Measurements from ENCODE around the gene TRIP13.
"Not testable (repeated sequence)": the region's sequence is repeated elsewhere in the genome, so short reads cannot be mapped to it uniquely, and the experiment has no call there.

TRIP13 gene

DNA sequence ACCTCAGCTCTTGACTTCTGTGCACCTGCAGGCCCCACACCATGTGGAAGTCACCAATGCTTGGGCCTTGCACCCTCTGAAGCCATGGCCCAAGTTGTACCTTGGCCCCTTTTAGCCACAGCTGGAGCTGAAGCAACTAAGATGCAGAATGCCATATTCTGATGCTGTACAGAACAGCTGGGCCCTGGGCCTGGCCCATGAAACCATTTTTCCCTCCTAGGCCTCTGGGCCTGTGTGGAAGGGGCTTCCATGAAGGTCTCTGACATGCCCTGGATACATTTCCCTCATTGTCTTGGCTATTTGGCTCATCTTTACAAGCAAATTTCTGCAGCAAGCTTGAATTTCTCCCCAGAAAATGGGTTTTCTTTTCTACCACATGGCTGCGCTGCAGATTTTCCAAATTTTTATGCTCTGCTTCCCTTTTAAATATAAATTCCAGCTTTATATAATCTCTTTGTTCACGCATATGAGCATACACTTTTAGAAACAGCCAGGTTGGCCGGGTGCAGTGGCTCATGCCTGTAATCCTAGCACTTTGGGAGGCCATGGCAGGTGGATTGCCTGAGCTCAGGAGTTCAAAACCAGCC lies 41.8 kb downstream of the TRIP13 start:
- not testable (repeated sequence) for DNase-seq (ENCODE audit: extremely low read depth in 1 of 2, low read depth in 1 of 2)

GRCh38 chr5:935510-936084 lies 42.9 kb downstream of the TRIP13 start:
- no peak for DNase-seq (ENCODE audit: extremely low read depth in 1 of 2, low read depth in 1 of 2)

GRCh38 chr5:936149-937144 lies 43.8 kb downstream of the TRIP13 start:
- DNase-seq (ENCODE audit: extremely low read depth in 1 of 2, low read depth in 1 of 2) = no peak

GRCh38 chr5:937151-937924 lies 44.7 kb downstream of the TRIP13 start:
- no peak for DNase-seq (ENCODE audit: extremely low read depth in 1 of 2, low read depth in 1 of 2)

DNA sequence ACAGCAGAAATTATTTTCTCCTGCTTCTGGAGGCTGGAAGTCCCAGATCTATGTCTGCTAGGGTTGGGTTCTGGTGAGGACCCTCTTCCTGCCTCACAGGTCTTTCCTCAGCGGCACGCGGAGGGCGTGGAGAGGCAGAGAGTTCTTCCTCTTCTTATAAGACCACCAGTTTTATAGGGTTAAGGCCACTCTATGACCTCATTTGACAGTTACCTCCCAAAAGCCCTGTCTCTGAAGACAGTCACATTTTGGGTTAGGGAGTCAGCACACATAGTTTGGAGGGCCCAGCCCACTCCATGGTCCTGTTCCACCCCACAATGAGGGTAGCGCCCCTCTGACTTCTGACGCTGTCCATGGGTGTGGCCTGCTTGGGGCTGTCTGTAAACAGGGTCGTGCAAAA lies 46.7 kb downstream of the TRIP13 start:
- DNase-seq (ENCODE audit: extremely low read depth in 1 of 2, low read depth in 1 of 2) = no peak

- DNase-seq (ENCODE audit: extremely low read depth in 1 of 2, low read depth in 1 of 2) = not testable (repeated sequence)
These were observed 48.1 kb downstream of the TRIP13 start for GRCh38 chr5:940741-941140.

DNA sequence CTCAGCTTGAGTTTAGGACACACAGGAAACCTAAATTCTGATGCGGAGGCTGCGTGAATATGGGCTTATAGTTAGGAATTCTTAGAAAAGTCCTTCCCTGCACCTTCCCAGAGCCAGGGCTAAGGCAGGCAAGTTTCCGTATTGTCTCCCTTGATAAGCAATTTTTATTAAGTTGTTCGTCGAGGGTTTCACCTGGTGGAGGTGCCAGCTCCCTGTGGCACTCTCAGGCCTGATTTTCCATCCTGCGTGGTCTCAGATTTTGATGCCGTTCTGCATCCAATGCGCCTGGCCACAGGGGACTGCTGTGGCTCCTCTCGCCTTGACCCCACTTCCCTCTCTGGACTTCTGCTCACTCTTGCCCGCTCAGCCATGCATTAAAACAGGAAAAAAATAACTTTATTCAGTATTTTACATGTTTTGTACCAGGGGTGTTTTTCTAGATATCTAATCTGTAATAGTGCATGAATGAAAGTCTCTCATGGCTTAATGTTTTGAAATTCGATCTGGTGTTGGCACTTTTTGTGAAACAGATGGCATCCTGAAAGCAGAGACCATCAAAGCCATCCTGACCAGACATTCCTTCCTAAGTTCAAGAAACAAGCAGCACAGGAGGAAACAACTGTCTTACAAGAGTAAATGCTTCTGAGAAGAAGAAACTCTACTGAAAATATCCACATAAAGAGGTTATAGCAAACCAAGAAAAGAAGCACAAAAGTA lies 50.7 kb downstream of the TRIP13 start:
- no peak for DNase-seq (ENCODE audit: extremely low read depth in 1 of 2, low read depth in 1 of 2)

DNA sequence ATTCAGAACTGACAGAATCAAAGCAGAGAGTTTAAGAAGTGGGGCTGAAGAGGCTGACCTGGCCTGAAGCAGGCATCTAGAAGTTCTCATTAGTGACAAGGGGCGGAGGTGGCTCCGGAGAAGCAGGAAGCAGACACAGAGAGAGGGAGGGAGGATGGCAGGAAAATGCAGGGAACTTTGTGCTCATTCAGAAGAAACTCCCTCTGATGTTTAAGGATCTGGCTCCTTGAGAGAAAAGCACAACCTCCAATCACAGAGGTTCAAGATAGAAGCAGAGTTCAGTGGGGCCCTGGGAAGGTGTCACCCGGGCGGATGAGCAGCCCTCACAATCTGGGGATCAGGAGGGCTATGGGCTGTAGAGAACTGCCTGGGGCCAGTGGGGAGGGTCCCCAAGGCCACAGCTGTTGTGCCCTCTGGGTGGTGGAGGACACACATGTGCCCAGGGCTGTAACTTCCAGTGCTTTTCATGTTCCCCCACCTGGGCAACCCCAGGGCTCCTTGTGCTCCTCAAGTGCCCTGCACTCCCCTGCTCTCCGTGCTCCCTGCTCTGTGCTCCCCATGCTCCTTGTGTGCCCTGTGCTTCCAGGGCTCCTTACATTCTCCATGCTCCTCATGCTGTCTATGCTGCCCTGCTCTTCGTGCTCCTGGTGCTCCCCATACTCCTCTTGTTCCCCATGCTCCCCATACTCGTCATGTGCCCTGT lies 51.4 kb downstream of the TRIP13 start:
- DNase-seq (ENCODE audit: extremely low read depth in 1 of 2, low read depth in 1 of 2) = no peak

DNA sequence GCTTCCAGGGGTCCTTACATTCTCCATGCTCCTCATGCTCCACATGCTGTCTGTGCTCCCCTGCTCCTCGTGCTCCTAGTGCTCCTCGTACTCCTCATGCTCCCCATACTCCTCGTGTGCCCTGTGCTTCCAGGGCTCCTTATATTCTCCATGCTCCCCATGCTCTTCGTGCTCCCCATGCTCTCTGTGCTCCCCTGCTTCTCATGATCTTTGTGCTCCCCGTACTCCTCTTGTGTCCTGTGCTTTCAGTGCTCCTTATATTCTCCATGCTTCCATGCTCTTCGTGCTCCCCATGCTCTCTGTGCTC lies 51.9 kb downstream of the TRIP13 start:
- DNase-seq (ENCODE audit: extremely low read depth in 1 of 2, low read depth in 1 of 2) = no peak

- DNase-seq (ENCODE audit: extremely low read depth in 1 of 2, low read depth in 1 of 2) = no peak
These were observed 52.5 kb downstream of the TRIP13 start for GRCh38 chr5:944992-945685.

- DNase-seq (ENCODE audit: extremely low read depth in 1 of 2, low read depth in 1 of 2) = no peak
These were observed 53.2 kb downstream of the TRIP13 start for GRCh38 chr5:945691-946551.

GRCh38 chr5:946720-947625 lies 54.3 kb downstream of the TRIP13 start:
- DNase-seq (ENCODE audit: extremely low read depth in 1 of 2, low read depth in 1 of 2) = no peak

DNA sequence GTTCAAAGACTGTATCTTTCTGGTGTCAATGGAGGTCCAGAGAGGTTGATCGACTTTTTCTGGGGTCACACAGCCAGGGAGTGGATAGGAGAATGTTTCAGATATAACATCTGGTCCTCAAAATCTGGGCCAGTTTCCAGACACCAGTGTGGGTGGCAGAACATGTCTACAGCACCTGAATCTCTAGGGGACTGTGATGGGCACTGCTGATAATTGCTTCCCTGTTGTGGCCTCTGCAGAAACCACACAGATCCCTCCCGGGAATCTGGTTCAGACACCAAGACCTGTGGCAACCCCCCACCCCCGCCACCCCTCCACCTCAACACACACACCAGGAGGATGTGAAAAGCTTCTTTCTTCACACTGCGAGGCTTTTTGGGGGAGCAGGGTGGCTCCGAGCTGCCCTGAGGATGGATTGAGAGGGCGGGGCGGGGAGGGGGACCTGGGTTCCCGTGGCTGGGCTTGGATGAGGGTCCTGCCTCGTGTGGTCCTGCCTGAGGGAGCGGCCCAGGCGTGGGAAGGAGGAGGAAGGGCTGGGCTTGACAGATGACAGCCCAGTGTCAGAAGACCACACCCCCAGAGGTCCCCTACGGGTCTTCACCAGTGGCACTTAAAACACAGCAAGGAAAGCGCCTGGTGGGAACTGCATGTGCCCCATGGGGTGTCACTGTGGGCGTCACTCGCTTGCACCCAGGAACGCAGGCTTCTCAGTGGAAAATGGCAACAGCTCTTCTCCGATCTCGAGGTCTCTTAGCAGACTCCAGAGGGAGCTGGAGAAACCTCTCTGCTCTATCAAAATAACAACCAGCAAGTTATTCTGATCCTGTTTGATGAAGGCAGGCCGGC lies 55.2 kb downstream of the TRIP13 start:
- no peak for DNase-seq (ENCODE audit: extremely low read depth in 1 of 2, low read depth in 1 of 2)

DNA sequence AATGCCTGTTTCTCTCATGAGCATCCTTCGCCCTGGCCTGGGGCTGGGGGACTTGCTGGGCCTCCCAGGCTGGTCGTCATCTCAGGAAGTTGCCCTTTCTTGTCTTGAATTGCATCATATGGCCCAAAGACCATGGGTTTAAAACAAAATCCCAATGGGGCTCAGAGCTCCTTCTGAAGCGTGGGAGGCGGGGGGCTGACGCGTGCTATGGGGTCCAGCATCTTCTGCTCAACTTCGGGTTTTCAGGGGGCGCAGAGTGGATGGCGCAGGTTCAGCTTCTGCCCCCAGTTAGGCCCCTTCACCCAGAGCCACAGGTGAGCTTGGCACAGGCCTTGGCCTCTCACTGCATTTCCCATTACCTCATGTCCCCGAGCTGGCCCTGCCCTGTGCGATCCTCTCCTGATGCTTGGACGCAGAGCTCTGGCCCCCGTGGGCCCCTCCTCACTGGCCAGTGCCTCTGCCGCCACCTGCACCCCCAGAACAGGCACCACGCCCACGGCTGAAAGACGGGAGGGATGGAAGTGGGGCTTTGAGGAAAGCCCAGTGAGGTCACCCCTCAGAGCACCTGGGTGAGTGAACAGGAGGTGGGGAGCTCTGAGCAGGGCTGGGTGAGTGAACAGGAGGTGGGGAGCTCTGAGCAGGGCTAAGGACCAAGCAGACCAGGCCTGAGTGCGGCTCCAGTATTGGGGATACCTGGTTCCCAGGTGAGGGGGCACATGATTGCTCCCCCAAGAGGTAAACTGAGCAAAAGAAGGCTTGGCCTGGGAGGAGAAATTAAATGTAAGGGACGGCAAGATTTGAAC lies 56.0 kb downstream of the TRIP13 start:
- no peak for DNase-seq (ENCODE audit: extremely low read depth in 1 of 2, low read depth in 1 of 2)

DNA sequence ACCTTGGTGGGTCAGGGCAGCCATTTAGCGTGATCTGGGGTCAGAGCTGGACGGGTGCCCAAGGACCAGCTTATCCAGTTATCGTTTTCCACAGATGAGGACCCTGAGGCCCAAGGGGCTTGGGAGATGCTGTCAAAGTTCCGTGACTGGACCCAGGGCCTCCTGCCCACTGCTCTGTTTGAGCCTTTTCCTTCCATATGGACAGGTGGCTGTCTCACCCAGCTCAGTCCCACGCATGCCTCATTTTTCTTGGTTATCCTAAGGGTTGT lies 56.5 kb downstream of the TRIP13 start:
- no peak for DNase-seq (ENCODE audit: extremely low read depth in 1 of 2, low read depth in 1 of 2)
